MM.1S (cell line): ENCODE measurements around the gene LNP1.

Source experiments
- DNase-seq: peaks from one replicate; pipeline ENCODE4 v3.0.0-alpha.2; 2015
- H2AFZ ChIP-seq: fragments of 300-600 bp; sonication (generic); 2 replicates; pipeline ENCODE4 v1.6.0; 2016; ENCODE audit warnings: antibody characterized with exemption, low read length
- H3F3A ChIP-seq: fragments of 300-600 bp; sonication (generic); 2 replicates; pipeline ENCODE4 v1.6.1; 2016; ENCODE audit warnings: mild to moderate bottlenecking, antibody characterized with exemption, low read length, moderate library complexity, mixed read lengths; ENCODE audit not compliant: insufficient read depth
- H3K27ac ChIP-seq: fragments of 300-600 bp; sonication (generic); 2 replicates; pipeline ENCODE4 v1.5.1; 2016; ENCODE audit warnings: mild to moderate bottlenecking, low read length
- H3K27me3 ChIP-seq: fragments of 300-600 bp; sonication (generic); replicated peaks from 2 replicates; pipeline ENCODE4 v1.6.0; 2016; ENCODE audit warnings: low read length; ENCODE audit not compliant: insufficient read depth
- H3K36me3 ChIP-seq: fragments of 300-600 bp; sonication (generic); replicated peaks from 2 replicates; pipeline ENCODE4 v1.6.1; 2016; ENCODE audit warnings: mild to moderate bottlenecking, low read length, mixed read lengths; ENCODE audit not compliant: insufficient read depth
- H3K4me1 ChIP-seq: fragments of 300-600 bp; sonication (generic); 2 replicates; pipeline ENCODE4 v1.6.1; 2016; ENCODE audit warnings: low read length, mixed read lengths
- H3K4me2 ChIP-seq: fragments of 300-600 bp; sonication (generic); 2 replicates; pipeline ENCODE4 v1.6.0; 2016; ENCODE audit warnings: low read depth, low read length
- H3K4me3 ChIP-seq: fragments of 300-600 bp; sonication (generic); 2 replicates; pipeline ENCODE4 v1.5.1; 2016; ENCODE audit warnings: low read length, mixed read lengths
- H3K79me2 ChIP-seq: fragments of 300-600 bp; sonication (generic); 2 replicates; pipeline ENCODE4 v1.6.1; 2016; ENCODE audit warnings: mixed run types, low read length, mixed read lengths
- H3K9ac ChIP-seq: fragments of 300-600 bp; sonication (generic); 2 replicates; pipeline ENCODE4 v1.6.1; 2016; ENCODE audit warnings: low read length, mixed read lengths
- H3K9me2 ChIP-seq: fragments of 300-600 bp; sonication (generic); replicated peaks from 2 replicates; pipeline ENCODE4 v1.6.1; 2016; ENCODE audit warnings: mild to moderate bottlenecking, low read length, mixed read lengths; ENCODE audit not compliant: insufficient read depth
- H3K9me3 ChIP-seq: fragments of 300-600 bp; sonication (generic); replicated peaks from 2 replicates; pipeline ENCODE4 v1.6.1; 2016; ENCODE audit warnings: mild to moderate bottlenecking, low read length, mixed read lengths; ENCODE audit not compliant: insufficient read depth
- H4K20me1 ChIP-seq: fragments of 300-600 bp; sonication (generic); 2 replicates; pipeline ENCODE4 v1.6.1; 2016; ENCODE audit warnings: mild to moderate bottlenecking, low read length, moderate library complexity, mixed read lengths; ENCODE audit not compliant: insufficient read depth
- EZH2 ChIP-seq: fragments of 300-600 bp; sonication (generic); optimal IDR thresholded peaks from 2 replicates; pipeline ENCODE3; 2017; ENCODE audit warnings: low read depth, mild to moderate bottlenecking, antibody characterized with exemption, low read length, mixed read lengths
- EZH2phosphoT487 ChIP-seq: fragments of 300-600 bp; sonication (generic); IDR thresholded peaks from 2 replicates; pipeline ENCODE4 v1.6.1; 2018; ENCODE audit warnings: antibody characterized with exemption, low read length
- TF ChIP-seq, protein P1 (sequence below): fragments of 300-600 bp; sonication (generic); IDR thresholded peaks from 2 replicates; pipeline ENCODE4 v1.5.1; 2016; ENCODE audit warnings: antibody characterized with exemption, low read length, mixed read lengths

The LNP1 gene

DNA sequence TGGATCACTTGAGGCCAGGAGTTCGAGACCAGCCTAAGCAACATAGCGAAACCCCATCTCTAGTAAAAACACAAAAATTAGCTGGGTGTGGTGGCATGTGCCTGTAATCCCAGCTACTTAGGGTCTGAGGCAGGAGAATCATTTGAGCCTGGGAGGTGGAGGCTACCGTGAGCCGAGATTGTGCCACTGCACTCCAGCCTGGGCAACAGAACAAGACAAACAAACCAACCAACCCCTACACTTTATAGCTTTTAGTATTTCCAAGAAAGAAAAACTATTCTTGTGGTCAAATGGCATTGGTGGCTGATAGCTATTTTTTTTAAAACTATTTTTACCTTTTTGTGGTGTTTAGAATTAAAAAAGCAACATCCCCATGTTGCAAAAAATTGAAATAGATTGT is 98.3 kb downstream of the LNP1 start:
- no peak overlapping the region for H2AFZ ChIP-seq
- H3K4me1 ChIP-seq, result peaks cover 22% of the 10 kb centered on the region
- H3K9ac ChIP-seq, result no peak overlapping the region
- no peak overlapping the region for H3K4me2 ChIP-seq
- H3K79me2 ChIP-seq, result no peaks in the 10 kb centered on the region
- no peak overlapping the region for H3K27ac ChIP-seq
- no peaks in the 10 kb centered on the region for H3K27me3 ChIP-seq
- H3K36me3 ChIP-seq, result no peaks in the 10 kb centered on the region
- H3K9me2 ChIP-seq, result no peaks in the 10 kb centered on the region
- no peak for DNase-seq
- H4K20me1 ChIP-seq, result no peaks in the 10 kb centered on the region
- no peak overlapping the region for H3K4me3 ChIP-seq
- H3F3A ChIP-seq, result peaks cover 16% of the 10 kb centered on the region
- H3K9me3 ChIP-seq, result no peaks in the 10 kb centered on the region
- no peak for TF ChIP-seq EZH2phosphoT487

DNA sequence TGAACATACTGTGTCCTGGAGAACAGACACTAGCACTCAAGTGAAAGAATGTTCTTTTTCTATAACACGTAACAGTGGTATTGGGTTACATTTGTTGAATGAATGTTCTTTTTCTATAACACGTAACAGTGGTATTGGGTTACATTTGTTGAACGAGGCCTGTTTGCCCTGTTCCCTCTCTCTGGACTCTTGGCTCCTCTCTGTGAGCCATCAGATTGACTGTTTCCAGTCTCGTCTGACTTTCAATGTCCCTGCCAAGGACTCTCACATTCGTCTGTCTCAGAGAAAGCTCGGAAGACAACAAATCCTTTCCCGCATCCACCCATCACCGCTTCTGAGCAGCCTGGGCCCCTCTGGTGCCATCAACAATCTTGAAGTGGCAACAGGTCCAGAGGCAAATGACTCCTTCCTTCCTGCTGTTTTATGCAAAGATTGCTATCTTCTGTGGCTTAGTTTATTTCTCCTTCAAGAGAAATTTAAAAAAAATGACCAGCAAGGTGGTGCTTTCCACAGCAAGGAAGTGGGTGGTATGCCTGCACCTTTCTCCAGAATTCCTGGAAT is 99.1 kb downstream of the LNP1 start:
- H2AFZ ChIP-seq, result no peak overlapping the region
- no peak for TF ChIP-seq EZH2phosphoT487
- TF ChIP-seq, protein P1, sequence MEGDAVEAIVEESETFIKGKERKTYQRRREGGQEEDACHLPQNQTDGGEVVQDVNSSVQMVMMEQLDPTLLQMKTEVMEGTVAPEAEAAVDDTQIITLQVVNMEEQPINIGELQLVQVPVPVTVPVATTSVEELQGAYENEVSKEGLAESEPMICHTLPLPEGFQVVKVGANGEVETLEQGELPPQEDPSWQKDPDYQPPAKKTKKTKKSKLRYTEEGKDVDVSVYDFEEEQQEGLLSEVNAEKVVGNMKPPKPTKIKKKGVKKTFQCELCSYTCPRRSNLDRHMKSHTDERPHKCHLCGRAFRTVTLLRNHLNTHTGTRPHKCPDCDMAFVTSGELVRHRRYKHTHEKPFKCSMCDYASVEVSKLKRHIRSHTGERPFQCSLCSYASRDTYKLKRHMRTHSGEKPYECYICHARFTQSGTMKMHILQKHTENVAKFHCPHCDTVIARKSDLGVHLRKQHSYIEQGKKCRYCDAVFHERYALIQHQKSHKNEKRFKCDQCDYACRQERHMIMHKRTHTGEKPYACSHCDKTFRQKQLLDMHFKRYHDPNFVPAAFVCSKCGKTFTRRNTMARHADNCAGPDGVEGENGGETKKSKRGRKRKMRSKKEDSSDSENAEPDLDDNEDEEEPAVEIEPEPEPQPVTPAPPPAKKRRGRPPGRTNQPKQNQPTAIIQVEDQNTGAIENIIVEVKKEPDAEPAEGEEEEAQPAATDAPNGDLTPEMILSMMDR, result no peak
- no peak for TF ChIP-seq EZH2
- peaks cover 16% of the 10 kb centered on the region for H3F3A ChIP-seq
- H4K20me1 ChIP-seq, result no peaks in the 10 kb centered on the region
- H3K9me3 ChIP-seq, result no peaks in the 10 kb centered on the region
- no peaks in the 10 kb centered on the region for H3K79me2 ChIP-seq
- no peaks in the 10 kb centered on the region for H3K27me3 ChIP-seq
- peaks cover 14% of the 10 kb centered on the region for H3K4me1 ChIP-seq
- no peak overlapping the region for H3K27ac ChIP-seq
- H3K9ac ChIP-seq, result no peak overlapping the region
- no peak overlapping the region for H3K4me3 ChIP-seq
- no peaks in the 10 kb centered on the region for H3K36me3 ChIP-seq
- no peaks in the 10 kb centered on the region for H3K9me2 ChIP-seq
- DNase-seq, result no peak
- H3K4me2 ChIP-seq, result no peak overlapping the region

DNA sequence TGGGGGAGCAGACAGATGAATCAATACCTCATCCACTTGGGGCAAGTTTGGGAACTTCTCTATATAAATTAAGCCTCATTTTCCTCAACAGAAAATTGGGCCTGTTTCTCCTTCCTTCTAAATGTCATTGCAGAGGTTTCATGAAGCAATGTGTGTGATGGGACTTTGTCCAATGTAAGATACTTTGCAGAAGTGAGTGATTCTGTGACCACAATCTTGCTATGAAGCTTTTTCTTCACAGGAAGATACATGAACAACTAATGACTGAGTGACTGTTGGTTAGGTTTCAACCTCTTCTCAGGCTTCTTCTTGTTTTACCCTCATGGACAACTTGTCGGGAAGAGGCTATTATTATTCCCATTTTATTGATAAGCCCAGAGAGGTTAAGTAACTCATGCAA is 102.1 kb downstream of the LNP1 start:
- no peaks in the 10 kb centered on the region for H4K20me1 ChIP-seq
- H3K4me1 ChIP-seq, result no peaks in the 10 kb centered on the region
- H2AFZ ChIP-seq, result no peak overlapping the region
- H3F3A ChIP-seq, result no peaks in the 10 kb centered on the region
- no peaks in the 10 kb centered on the region for H3K9me2 ChIP-seq
- no peaks in the 10 kb centered on the region for H3K27me3 ChIP-seq
- H3K4me3 ChIP-seq, result no peak overlapping the region
- no peaks in the 10 kb centered on the region for H3K36me3 ChIP-seq
- TF ChIP-seq EZH2, result no peak
- TF ChIP-seq EZH2phosphoT487, result no peak
- TF ChIP-seq, protein P1, result no peak
- no peaks in the 10 kb centered on the region for H3K9me3 ChIP-seq
- no peak for DNase-seq
- no peaks in the 10 kb centered on the region for H3K79me2 ChIP-seq
- no peak overlapping the region for H3K9ac ChIP-seq
- no peak overlapping the region for H3K27ac ChIP-seq
- H3K4me2 ChIP-seq, result no peak overlapping the region
